WTC11 (cell line): ENCODE measurements around the gene TNXB. TPM values are rescaled to one million over a fixed set of nuclear protein-coding genes. Genes with fewer than 3 reads are reported as not detected.
A peak's percentile ranks its signal among the peaks of the same experiment; 100 is the strongest.

ENCODE experiments used
- ATAC-seq: fragments of 200-7000 bp; cut with Tn5 transposase; 2 replicates; pipeline ENCODE4 v1.10.0; 2021; ENCODE audit warnings: mild to moderate bottlenecking, moderate library complexity
- CTCF ChIA-PET: fragments of 300-600 bp; sonication (Branson Sonifier 250); formaldehyde crosslinking; loops from one replicate; lab custom pipeline; 2021; ENCODE audit warnings: antibody characterized with exemption; lab: Charles Lee
- POLR2A ChIA-PET: fragments of 350-600 bp; sonication (Branson Sonifier 250); formaldehyde crosslinking; loops from one replicate; lab custom pipeline; 2021; ENCODE audit warnings: antibody characterized with exemption; lab: Charles Lee
- DNase-seq: peaks from one replicate; pipeline ENCODE4 v3.0.0; 2021; ENCODE audit warnings: low spot score
- H3K27ac Mint-ChIP-seq: 2 replicates; pipeline ENCODE4 v1.8.0; 2021; ENCODE audit warnings: mixed read lengths
- H3K27me3 Mint-ChIP-seq: 2 replicates; pipeline ENCODE4 v1.8.0; 2021; ENCODE audit warnings: low read depth, mild to moderate bottlenecking, moderate library complexity, mixed read lengths
- H3K36me3 Mint-ChIP-seq: 2 replicates; pipeline ENCODE4 v1.8.0; 2021; ENCODE audit warnings: mixed read lengths
- H3K4me1 Mint-ChIP-seq: 2 replicates; pipeline ENCODE4 v1.8.0; 2022; ENCODE audit warnings: mixed read lengths
- H3K4me3 Mint-ChIP-seq: 2 replicates; pipeline ENCODE4 v1.8.0; 2021; ENCODE audit warnings: mild to moderate bottlenecking, moderate library complexity, mixed read lengths
- H3K9me3 Mint-ChIP-seq: 2 replicates; pipeline ENCODE4 v1.8.0; 2021; ENCODE audit warnings: mixed read lengths
- AR ChIP-seq: fragments of 250-450 bp; sonication (Bioruptor Pico); IDR thresholded peaks from 2 replicates; pipeline ENCODE4 v1.9.0; 2021; ENCODE audit warnings: mild to moderate bottlenecking
- FOXJ3 ChIP-seq: sonication (generic); formaldehyde crosslinking; IDR thresholded peaks from 2 replicates; pipeline ENCODE4 v1.9.0; 2021; ENCODE audit warnings: missing genetic modification reagents, mild to moderate bottlenecking, borderline replicate concordance
- GRHL2 ChIP-seq: fragments of 250-450 bp; sonication (Bioruptor Pico); IDR thresholded peaks from 2 replicates; pipeline ENCODE4 v1.8.0; 2022; ENCODE audit warnings: mild to moderate bottlenecking, moderate library complexity; ENCODE audit not compliant: insufficient replicate concordance, severe bottlenecking
- NR3C1 ChIP-seq: sonication (generic); formaldehyde crosslinking; conservative IDR thresholded peaks from 2 replicates; pipeline ENCODE4 v1.8.1; 2023; ENCODE audit warnings: low read depth, mild to moderate bottlenecking, missing genetic modification reagents
- OVOL2 ChIP-seq: fragments of 250-450 bp; sonication (Bioruptor Pico); IDR thresholded peaks from 2 replicates; pipeline ENCODE4 v1.9.0; 2021; ENCODE audit warnings: mild to moderate bottlenecking, borderline replicate concordance
- RORB ChIP-seq: fragments of 250-450 bp; sonication (Bioruptor Pico); IDR thresholded peaks from 2 replicates; pipeline ENCODE4 v1.9.0; 2021; ENCODE audit warnings: mild to moderate bottlenecking
- SMAD4 ChIP-seq: sonication (generic); formaldehyde crosslinking; IDR thresholded peaks from 2 replicates; pipeline ENCODE4 v1.8.0; 2022; ENCODE audit warnings: mild to moderate bottlenecking, missing genetic modification reagents
- ZMAT4 ChIP-seq: fragments of 250-450 bp; sonication (Bioruptor Pico); IDR thresholded peaks from 2 replicates; pipeline ENCODE4 v1.9.0; 2021; ENCODE audit warnings: mild to moderate bottlenecking
- ZNF121 ChIP-seq: sonication (generic); formaldehyde crosslinking; IDR thresholded peaks from 2 replicates; pipeline ENCODE4 v1.8.0; 2023; ENCODE audit warnings: missing genetic modification reagents
- ZNF138 ChIP-seq: sonication (generic); formaldehyde crosslinking; conservative IDR thresholded peaks from 2 replicates; pipeline ENCODE4 v1.8.1; 2022; ENCODE audit warnings: mild to moderate bottlenecking, moderate library complexity, missing genetic modification reagents
- total RNA-seq: library from RNA; stranded (reverse); gene quantifications from 3 replicates; pipeline ENCODE4 v1.2.3, GENCODE V29; 2021
- TF ChIP-seq, protein P1 (sequence below): sonication (generic); formaldehyde crosslinking; IDR thresholded peaks from 2 replicates; pipeline ENCODE4 v1.8.1; 2023; ENCODE audit warnings: mild to moderate bottlenecking, missing genetic modification reagents, moderate library complexity
- TF ChIP-seq, protein P2 (sequence below): sonication (generic); formaldehyde crosslinking; IDR thresholded peaks from 2 replicates; pipeline ENCODE4 v1.8.1; 2023; ENCODE audit warnings: mild to moderate bottlenecking, missing genetic modification reagents

TNXB gene
- total RNA-seq, 1 experiment from 2014 or later, result 6.4 TPM

GRCh38 chr6:32151863-32152768 is 43.0 kb upstream of the TNXB start, which contains the start of gene PRRT1 (continued):
- TF ChIP-seq SMAD4 (CRISPR knock-in tag), result no peak
- no peak for TF ChIP-seq ZNF138 (CRISPR knock-in tag)
- TF ChIP-seq, all 79 proteins: peak for 0

GRCh38 chr6:32151181-32151862 is 42.2 kb upstream of the TNXB start:
- POLR2A ChIA-PET, result interaction anchor here (0.8 to 1.0 kb wide), 3 partner anchors 44 to 288 kb away, joined by 3 to 6 read pairs (median 4); no protein-coding TSS in a partner anchor
- no peak for ATAC-seq
- CTCF ChIA-PET, result interaction anchor here (0.5 to 3.3 kb wide), 8 partner anchors 8 to 44 kb away, joined by 3 to 20 read pairs (median 4); partner anchors contain the start of genes FKBPL and PBX2

More at GRCh38 chr6:32151181-32151862, 42.2 kb upstream of the TNXB start:
- H3K27me3 Mint-ChIP-seq, result peaks cover 59% of the 10 kb centered on the region
- DNase-seq, result no peak
- TF ChIP-seq NR3C1 (CRISPR knock-in tag) (no peak), FOXJ3 (CRISPR knock-in tag) (no peak), ZNF121 (CRISPR knock-in tag) (no peak), ZMAT4 (CRISPR knock-in tag) (no peak), OVOL2 (CRISPR knock-in tag) (no peak), GRHL2 (CRISPR knock-in tag) (no peak), AR (CRISPR knock-in tag) (no peak), RORB (CRISPR knock-in tag) (no peak)
- TF ChIP-seq, protein P1, sequence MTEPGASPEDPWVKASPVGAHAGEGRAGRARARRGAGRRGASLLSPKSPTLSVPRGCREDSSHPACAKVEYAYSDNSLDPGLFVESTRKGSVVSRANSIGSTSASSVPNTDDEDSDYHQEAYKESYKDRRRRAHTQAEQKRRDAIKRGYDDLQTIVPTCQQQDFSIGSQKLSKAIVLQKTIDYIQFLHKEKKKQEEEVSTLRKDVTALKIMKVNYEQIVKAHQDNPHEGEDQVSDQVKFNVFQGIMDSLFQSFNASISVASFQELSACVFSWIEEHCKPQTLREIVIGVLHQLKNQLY (CRISPR knock-in tag), result no peak
- TF ChIP-seq, protein P2, sequence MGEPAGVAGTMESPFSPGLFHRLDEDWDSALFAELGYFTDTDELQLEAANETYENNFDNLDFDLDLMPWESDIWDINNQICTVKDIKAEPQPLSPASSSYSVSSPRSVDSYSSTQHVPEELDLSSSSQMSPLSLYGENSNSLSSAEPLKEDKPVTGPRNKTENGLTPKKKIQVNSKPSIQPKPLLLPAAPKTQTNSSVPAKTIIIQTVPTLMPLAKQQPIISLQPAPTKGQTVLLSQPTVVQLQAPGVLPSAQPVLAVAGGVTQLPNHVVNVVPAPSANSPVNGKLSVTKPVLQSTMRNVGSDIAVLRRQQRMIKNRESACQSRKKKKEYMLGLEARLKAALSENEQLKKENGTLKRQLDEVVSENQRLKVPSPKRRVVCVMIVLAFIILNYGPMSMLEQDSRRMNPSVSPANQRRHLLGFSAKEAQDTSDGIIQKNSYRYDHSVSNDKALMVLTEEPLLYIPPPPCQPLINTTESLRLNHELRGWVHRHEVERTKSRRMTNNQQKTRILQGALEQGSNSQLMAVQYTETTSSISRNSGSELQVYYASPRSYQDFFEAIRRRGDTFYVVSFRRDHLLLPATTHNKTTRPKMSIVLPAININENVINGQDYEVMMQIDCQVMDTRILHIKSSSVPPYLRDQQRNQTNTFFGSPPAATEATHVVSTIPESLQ (CRISPR knock-in tag), result no peak
- peaks cover 11% of the 10 kb centered on the region; the same call in 1 of the 2 replicates for H3K36me3 Mint-ChIP-seq
- no peak overlapping the region for H3K27ac Mint-ChIP-seq
- peaks cover 51% of the 10 kb centered on the region for H3K4me1 Mint-ChIP-seq
- peak overlapping the region; percentile 71 for H3K4me3 Mint-ChIP-seq
- no peaks in the 10 kb centered on the region for H3K9me3 Mint-ChIP-seq
